HG03521 (cell line): ENCODE results near the gene BMS1.
"Not testable (repeated sequence)": the region's sequence is repeated elsewhere in the genome, so short reads cannot be mapped to it uniquely, and the experiment has no call there.

ENCODE experiments used
- ATAC-seq: cut with Tn5 transposase; IDR thresholded peaks from one replicate; pipeline ENCODE4 v1.9.1; 2021; ENCODE audit warnings: mild to moderate bottlenecking, moderate library complexity; ENCODE audit not compliant: unreplicated experiment

The BMS1 gene

GRCh38 chr10:42783181-42783549, 570 bp downstream of the BMS1 start:
- ATAC-seq, result no peak

GRCh38 chr10:42785759-42786158, 3.2 kb downstream of the BMS1 start:
- ATAC-seq, result no peak

GRCh38 chr10:42790835-42791234, 8.2 kb downstream of the BMS1 start:
- ATAC-seq, result no peak

- no peak for ATAC-seq
Measured at GRCh38 chr10:42795701-42796100, 13.1 kb downstream of the BMS1 start.

- no peak for ATAC-seq
Measured at GRCh38 chr10:42801135-42801534, 18.5 kb downstream of the BMS1 start.

- no peak for ATAC-seq
Measured at GRCh38 chr10:42802876-42803275, 20.3 kb downstream of the BMS1 start.

- ATAC-seq, result no peak
Measured at GRCh38 chr10:42809676-42810075, 27.1 kb downstream of the BMS1 start.

GRCh38 chr10:42812028-42812427, 29.4 kb downstream of the BMS1 start:
- ATAC-seq, result no peak

GRCh38 chr10:42813989-42814687, 31.5 kb downstream of the BMS1 start:
- not testable (repeated sequence) for ATAC-seq

- ATAC-seq, result not testable (repeated sequence)
Measured at GRCh38 chr10:42816334-42816733, 33.7 kb downstream of the BMS1 start.

GRCh38 chr10:42816912-42817311, 34.3 kb downstream of the BMS1 start:
- no peak for ATAC-seq

GRCh38 chr10:42817417-42817816, 34.8 kb downstream of the BMS1 start:
- ATAC-seq, result not testable (repeated sequence)

- not testable (repeated sequence) for ATAC-seq
Measured at GRCh38 chr10:42826759-42827158, 44.2 kb downstream of the BMS1 start.

GRCh38 chr10:42827201-42827600, 44.6 kb downstream of the BMS1 start:
- no peak for ATAC-seq

- not testable (repeated sequence) for ATAC-seq
Measured at GRCh38 chr10:42828391-42828790, 45.8 kb downstream of the BMS1 start.

- no peak for ATAC-seq
Measured at GRCh38 chr10:42830237-42830636, 47.6 kb downstream of the BMS1 start.

GRCh38 chr10:42836096-42836495, 53.5 kb downstream of the BMS1 start:
- no peak for ATAC-seq

GRCh38 chr10:42836771-42837468, 54.3 kb downstream of the BMS1 start:
- no peak for ATAC-seq

GRCh38 chr10:42844810-42845209, 62.2 kb downstream of the BMS1 start:
- ATAC-seq, result not testable (repeated sequence)

GRCh38 chr10:42847261-42847660, 64.7 kb downstream of the BMS1 start:
- not testable (repeated sequence) for ATAC-seq

- no peak for ATAC-seq
Measured at GRCh38 chr10:42850931-42851330, 68.3 kb downstream of the BMS1 start.

- no peak for ATAC-seq
Measured at GRCh38 chr10:42859256-42859655, 76.7 kb downstream of the BMS1 start.
